PC-3 (cell line): ENCODE results near the gene FRRS1.

ENCODE experiments used
- CTCF ChIP-seq: fragments of 300-600 bp; sonication (generic); conservative IDR thresholded peaks from 2 replicates; pipeline ENCODE4 v1.5.1; 2017; ENCODE audit warnings: antibody characterized with exemption, low read depth, mild to moderate bottlenecking, low read length
- EZH2 ChIP-seq: fragments of 300-600 bp; sonication (generic); IDR thresholded peaks from one replicate; pipeline ENCODE4 v1.6.1; 2017; ENCODE audit warnings: antibody characterized with exemption, mild to moderate bottlenecking, low read length; ENCODE audit not compliant: unreplicated experiment
- EZH2phosphoT487 ChIP-seq: fragments of 300-600 bp; sonication (generic); IDR thresholded peaks from 2 replicates; pipeline ENCODE4 v1.6.1; 2018; ENCODE audit warnings: mild to moderate bottlenecking, antibody characterized with exemption, low read length, borderline replicate concordance

- TF ChIP-seq EZH2 (no peak), CTCF (no peak), EZH2phosphoT487 (no peak)
These were observed 94.4 kb downstream of the FRRS1 start for GRCh38 chr1:99672038-99672437.
